Epidermal melanocyte (primary cell): Measurements from ENCODE around the gene CYTH1.

Experiments
- DNase-seq: peaks from one replicate; pipeline ENCODE4 v3.0.0; 2011; ENCODE audit warnings: low spot score; ENCODE audit not compliant: insufficient read length

The CYTH1 gene

DNA sequence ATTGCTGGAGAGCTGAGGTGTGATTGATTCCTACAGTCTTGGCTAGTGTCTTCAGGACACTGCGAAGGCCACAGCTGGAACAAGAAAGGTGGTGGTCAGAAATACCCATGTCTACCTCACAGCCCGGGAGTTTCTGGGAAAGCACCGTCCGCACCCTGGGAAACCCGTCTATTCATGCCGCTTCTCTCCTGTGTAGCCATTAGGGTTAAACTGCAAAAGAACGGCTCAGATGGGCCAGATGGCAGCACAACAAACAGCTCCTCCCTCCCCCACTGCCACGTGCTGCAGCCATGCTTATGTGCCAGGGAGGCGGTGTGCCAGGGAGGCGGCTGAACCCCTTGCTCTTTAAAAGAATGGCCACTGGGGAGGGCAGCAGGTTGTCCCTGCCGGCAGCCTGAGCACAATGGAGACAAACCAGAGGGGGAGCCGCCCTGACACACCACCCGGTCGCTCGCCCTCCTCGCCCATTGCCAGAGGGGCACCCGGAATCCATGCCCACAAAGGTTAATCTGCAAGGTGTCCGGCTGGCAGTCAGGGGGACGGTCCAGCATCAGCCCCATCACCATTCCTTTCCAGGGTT, 65.2 kb downstream of the CYTH1 start:
- DNase-seq = peak; percentile 60

GRCh38 chr17:78716292-78716691, 65.8 kb downstream of the CYTH1 start:
- DNase-seq = no peak

DNA sequence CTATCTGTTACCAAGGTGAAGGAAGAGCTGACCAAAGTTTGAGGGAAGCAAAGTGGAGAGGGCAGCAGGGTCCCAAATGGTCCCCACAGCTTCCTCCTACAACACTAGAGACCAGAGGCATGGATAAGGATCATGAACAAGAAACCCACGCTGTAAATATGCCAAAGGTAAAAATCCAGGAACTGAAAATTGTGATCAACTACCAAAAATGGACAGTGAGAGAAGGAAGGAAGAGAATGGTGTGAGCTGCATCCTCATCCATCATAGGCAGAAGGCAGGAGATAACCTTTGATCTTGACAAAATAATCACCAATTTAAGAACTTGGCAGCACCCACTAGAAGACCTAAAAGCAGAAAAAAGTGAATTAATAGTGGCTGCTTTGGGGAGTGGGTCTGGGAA, 66.2 kb downstream of the CYTH1 start:
- no peak for DNase-seq

DNA sequence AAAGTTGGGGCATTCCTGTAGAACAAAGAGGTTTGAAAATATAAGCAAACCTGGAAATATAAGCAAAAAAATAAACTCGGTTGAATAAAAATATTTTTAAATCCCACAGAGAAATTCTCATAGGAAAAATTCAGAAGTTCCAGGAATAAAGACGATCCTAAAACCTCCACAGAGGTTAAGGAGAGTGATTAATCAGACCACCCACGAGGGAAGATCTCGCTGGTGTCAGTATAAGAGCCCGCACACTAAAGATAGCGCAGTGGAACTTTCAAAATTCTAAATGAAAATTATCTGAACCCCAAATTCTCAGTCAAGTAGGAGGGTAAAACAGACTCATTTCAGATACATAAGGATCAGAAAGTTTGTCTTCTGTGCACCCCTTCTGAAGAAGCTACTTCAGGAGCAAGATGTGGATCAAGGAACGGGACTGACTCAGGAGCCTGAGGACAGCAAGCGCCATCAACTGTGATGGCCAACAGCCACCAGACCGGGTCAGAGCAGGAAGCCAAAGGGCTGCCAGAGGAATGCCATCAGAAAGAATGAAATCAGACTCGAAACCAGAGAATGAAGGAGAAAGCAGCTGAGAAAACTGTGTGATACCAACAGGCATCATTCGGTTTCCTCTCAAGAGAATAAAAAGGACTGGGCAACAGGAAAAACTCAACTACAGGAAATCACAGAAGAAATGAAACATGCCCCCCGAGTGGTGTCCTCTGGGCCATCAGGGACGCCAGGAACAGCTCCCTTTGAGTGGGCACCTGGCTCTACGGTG, 66.9 kb downstream of the CYTH1 start:
- no peak for DNase-seq

GRCh38 chr17:78714534-78714933, 67.5 kb downstream of the CYTH1 start:
- no peak for DNase-seq

DNA sequence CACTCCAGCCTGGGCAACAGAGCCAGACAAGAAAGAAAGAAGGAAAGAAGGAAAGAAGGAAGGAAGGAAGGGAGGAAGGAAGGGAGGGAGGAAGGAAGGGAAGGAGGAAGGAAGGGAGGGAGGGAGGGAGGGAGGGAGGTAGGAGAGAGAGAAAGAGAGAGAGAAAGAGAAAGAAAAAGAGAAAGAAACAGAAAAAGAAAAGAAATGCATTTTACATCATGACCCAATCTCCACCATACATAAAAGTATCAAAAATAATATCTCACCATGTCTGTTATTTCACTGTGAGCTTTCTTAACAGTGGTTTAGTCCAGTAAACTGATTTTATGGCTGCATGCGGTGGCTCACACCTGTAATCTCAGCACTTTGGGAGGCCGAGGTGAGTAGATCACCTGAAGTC, 70.0 kb downstream of the CYTH1 start:
- DNase-seq = no peak

DNA sequence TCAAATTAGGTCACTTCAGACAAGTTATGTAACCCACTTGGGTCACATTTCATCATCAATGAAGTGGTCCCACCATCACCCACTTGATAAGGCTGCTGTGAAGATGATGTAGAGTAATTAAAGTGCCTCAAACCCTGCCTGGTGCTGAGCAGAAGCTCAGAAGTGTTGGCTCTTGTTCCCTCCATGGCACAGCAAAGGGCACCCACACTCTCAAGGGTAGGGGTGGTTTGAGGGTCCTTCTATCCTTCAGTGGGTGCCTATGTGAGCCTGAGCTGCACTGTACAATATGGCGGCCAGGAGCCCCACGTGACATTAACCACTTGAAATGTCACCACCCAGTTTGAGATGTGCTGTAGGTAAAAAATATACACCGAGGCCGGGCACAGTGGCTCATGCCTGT, 71.5 kb downstream of the CYTH1 start:
- no peak for DNase-seq

DNA sequence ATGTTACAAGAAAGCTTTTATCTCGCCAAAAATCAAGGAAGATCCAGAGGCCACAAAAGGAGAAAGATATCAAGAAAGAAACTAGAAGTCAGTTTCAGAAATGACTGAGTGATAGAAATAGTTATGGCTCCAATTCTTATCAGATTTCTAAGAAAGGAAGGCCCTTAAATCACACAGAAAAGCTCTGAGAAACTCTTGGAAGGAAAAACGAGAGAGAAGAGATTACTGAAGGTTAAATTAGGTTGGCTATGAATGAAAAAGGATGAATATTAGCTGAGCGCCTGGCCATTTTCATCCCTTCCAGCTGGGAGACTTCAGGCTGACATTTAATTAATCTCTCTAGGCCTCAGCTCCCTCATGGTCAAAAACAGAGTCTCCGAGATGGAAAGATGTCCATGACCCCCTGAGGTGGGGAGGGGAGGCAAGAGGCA, 72.3 kb downstream of the CYTH1 start:
- DNase-seq = no peak

- DNase-seq = no peak
Observed at GRCh38 chr17:78709119-78709681, 72.9 kb downstream of the CYTH1 start.

DNA sequence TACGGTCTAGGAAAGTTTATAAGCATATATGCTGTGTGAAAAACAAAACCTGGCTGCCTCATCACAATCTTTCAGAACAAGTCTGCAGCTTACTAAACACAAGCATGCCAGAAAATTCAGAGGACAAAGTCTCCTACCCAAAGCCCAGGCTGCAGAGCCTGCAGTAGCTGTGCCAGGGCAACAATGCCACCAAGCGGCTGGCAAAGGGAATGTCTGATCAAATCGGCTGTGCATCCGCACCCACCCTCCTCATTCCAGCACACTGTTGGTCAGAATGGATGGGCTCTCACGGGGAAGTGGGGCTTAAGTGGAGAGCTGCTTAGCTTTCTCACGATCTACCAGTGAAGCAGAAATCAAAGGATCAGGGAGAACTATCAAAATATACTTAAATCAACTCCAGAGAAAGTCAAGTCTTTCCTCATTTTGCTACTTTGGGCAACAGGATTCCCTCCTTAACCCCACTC, 73.5 kb downstream of the CYTH1 start:
- DNase-seq = peak; percentile 92

DNA sequence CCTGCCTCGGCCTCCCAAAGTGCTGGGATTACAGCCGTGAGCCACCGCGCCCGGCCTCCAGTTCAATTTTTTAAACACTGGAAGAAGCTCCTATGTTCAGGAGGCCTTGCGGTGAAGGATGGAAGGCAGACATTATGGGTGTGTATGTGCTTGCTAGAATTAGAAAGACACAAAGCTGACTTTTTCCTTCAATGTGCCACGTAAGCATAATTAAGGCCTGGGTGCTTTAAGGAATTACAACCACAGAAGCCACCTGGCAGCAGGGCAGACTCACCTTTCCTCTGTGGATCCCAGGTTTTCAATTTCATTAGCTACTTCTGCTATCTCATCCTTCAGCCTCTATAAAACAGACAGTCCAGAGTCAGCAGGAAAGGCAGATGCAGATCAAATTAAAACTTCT, 74.2 kb downstream of the CYTH1 start:
- DNase-seq = no peak

DNA sequence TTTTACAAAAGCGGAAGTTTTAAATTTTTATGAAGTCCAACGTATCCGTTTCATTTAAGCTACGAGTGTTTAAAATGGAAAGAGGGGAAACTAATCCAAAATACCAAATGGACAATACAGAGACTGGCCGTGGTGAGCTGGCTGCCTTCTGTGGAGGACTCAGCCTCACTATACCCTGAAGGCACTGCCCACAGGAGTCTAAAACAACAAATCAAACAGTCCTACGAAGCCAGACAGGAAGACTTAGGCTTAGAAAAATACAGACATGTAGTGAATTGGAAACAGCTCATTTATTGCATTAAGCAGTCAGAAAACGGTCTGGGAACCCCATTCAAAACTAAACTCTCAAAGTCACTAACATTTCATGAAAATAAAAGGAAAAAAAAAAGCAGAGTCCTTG, 75.1 kb downstream of the CYTH1 start:
- no peak for DNase-seq

DNA sequence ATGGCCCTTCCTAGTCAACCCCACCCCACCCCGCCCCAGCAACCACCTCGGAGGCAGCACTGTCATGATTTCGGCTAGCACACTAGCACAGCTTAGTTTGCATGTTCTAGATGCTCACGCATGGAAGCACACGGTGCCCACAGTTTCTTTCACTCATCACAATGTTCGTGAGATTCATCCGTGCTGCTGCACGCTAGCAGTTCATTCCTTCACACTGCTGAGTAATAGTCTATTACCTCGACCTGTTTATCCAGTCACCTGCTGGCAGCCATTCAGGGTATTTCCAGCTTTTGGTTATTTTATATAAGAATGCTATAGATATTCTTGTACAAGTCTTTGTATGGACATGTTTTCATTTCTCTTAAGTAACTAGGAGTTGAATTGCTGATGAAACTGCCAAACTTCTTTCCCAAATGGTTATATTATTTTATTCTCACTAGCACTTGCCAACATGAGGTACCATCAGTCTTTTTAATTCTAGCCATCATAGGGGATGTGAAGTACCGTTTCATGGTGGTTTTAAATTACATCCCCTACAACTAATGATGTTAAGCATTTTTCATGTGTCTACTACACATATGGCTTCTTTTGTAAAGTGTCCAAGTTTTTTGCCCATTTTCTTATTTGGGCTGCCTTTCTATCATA, 75.7 kb downstream of the CYTH1 start:
- DNase-seq = no peak

- no peak for DNase-seq
Observed at GRCh38 chr17:78705071-78705470, 77.0 kb downstream of the CYTH1 start.

- DNase-seq = no peak
Observed at GRCh38 chr17:78704594-78704993, 77.5 kb downstream of the CYTH1 start.

DNA sequence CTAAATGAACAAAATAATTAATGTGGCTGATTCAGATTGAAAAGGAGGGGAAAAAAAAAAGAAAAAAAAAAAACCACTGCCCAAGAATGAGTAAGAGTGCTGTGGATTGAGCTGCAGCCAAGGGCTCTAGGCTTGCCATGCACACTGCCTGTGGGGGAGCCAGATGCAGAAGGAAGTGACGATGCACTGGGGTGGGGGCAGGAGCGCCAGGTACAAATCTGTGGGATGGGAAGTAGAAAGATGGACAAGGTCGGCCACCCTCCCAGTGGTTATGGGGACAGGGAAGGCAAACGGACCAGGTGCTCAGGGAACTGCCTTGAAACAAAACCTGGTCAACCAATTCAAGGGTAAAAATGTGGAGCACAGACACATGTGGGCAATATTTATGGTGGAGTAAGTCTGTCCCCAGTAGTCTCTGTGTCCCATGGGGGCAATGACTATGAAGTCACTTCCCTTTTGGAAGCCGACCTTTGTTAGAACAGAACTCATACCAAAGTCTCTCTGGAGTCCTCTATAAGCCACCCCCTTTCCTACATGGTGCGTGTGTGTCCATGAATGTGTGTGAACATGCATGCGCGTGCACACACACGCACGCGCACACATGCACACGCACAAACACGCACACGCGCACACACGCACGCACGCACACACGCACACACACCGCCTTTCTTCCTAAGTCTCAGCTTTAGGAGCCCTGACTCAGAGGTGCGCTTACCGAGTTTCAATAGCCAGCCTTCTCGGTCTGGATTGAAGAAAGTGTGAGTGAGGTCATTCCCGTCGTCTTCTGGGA, 84.3 kb downstream of the CYTH1 start:
- DNase-seq = no peak

GRCh38 chr17:78697122-78697521, 85.0 kb downstream of the CYTH1 start:
- DNase-seq = no peak

GRCh38 chr17:78696016-78696982, 85.8 kb downstream of the CYTH1 start:
- no peak for DNase-seq

GRCh38 chr17:78694805-78695531, 87.1 kb downstream of the CYTH1 start:
- DNase-seq = no peak
